Dermis microvascular lymphatic vessel endothelial cell (primary cell): ENCODE results near the gene GABBR2. TPM values are rescaled to one million over a fixed set of nuclear protein-coding genes. Genes with fewer than 3 reads are reported as not detected.
"Not testable (repeated sequence)": the region's sequence is repeated elsewhere in the genome, so short reads cannot be mapped to it uniquely, and the experiment has no call there.

ENCODE experiments used
- DNase-seq, 2 donors: peaks; one replicate each; pipeline versions ENCODE4 v3.0.0 to v3.0.0-alpha.2; 2010; ENCODE audit warnings: low read depth in 2 of 2
- total RNA-seq: library from RNA; depleted of rRNA; stranded (reverse); fragments of >200 nt; gene quantifications from 2 replicates; pipeline ENCODE4 v1.2.1, GENCODE V29; 2014

GABBR2 gene
- total RNA-seq, 1 donor from 2014 or later = 1.8 TPM

GRCh38 chr9:98686961-98687855 is 21.5 kb downstream of the GABBR2 start:
- DNase-seq = peak; percentile 15 to 47

DNA sequence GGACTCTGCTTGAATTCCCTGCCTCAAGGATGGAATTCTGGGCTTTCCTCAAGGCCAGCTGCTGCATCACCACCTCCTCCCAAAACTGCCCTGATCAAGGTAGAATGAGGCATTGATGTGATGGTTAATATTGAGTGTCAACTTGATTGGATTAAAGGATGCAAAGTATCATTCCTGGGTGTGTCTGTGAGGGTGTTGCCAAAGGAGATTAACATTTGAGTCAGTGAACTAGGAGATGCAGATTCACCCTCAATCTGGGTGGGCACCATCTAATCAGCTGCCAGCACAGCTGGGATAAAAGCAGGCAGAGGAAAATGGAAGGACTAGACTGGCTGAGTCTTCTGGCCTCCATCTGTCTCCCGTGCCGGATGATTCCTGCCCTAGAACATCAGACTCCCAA is 23.9 kb downstream of the GABBR2 start:
- not testable (repeated sequence) for DNase-seq

DNA sequence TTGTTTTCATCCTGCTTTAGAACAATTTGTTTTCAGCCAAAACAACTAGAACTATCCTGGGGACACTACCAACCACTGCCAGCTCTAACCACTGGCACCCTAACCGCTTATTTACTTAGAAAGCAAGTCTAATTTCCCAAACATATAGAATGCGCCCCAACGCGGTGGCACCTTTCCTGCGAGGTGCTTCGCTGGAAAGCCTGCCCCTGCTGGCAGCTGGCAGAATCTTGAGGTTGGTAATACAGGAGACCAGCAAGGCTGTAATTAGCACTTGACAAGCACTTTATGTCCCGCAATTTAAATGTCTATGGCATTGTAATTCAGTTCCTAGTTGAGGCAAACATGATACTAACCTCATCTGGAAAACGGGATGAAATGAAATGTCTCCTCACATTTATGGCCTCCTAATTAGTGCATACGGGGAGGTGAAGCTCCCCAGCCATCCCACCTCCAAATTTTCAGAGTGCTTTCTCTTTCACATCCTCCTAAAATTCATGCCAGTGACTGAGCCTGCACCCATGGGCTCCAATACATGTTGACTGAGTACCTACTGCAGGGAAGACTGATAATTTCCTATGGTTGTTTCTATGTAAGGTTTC is 30.4 kb downstream of the GABBR2 start:
- peak in 1 of 2 donors; percentile 22 for DNase-seq

DNA sequence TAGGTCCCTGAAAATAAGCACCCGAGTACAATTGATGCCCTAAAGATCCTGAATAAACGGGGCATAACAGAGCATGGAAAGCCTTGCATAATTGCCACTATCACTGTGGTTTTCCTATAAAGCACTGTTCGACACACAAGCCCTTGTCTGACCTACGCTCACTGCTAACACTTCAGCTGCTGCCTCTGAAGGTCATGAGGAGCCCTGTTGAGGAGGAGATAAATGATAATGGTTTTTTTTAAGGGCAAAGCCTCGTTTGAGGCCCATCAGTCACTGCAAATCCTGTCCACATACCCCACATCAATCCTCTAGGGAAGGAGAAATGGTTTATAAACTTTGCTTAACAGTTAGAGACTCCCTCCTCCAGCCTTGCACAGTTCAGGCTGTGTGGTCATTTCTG is 35.1 kb downstream of the GABBR2 start:
- DNase-seq = no peak

GRCh38 chr9:98667005-98667640 is 41.6 kb downstream of the GABBR2 start:
- DNase-seq = no peak

DNA sequence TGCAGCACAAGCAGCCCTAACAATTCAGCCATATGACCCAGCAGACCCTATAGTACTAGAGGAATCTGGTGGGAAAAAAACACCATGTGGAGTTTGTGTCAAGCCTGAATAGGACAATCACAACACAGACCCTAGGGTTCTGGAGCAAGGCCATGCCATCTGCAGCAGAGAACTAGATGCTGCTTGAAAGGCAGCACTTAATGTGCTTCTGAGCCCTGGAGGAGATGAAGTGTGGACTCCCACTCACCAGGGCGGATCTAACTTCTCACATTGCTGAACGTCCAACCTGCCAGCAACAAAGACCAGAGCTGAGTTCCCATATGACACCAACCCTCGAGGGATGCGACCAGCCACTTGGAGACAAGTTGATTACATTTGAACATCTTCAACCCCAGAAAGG is 43.2 kb downstream of the GABBR2 start:
- no peak for DNase-seq

GRCh38 chr9:98660541-98660940 is 48.2 kb downstream of the GABBR2 start:
- DNase-seq = no peak

GRCh38 chr9:98658951-98659351 is 49.8 kb downstream of the GABBR2 start:
- no peak for DNase-seq

DNA sequence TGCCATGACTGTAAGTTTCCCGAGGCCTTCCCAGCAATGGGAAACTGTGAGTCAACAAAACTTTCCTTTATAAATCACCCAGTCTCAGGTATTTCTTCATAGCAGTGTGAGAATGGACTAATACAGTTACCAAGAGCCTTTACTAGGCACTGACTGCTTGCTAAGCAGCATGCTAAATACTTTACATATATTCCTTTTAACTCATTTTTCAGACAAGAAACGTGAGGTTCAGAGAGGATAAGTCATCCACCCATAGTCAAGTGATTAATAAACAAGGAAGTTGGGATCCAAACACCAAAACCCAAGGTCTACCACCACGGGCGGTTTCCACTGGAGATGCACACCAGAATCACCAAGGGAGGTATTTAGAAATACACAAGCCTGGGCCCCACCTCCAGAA is 50.8 kb downstream of the GABBR2 start:
- DNase-seq = no peak

- no peak for DNase-seq
Observed at GRCh38 chr9:98656511-98656910, 52.2 kb downstream of the GABBR2 start.

- DNase-seq = not testable (repeated sequence)
Observed at GRCh38 chr9:98655428-98655827, 53.3 kb downstream of the GABBR2 start.

- DNase-seq = no peak
Observed at GRCh38 chr9:98654247-98654646, 54.5 kb downstream of the GABBR2 start.

GRCh38 chr9:98652741-98653140 is 56.0 kb downstream of the GABBR2 start:
- DNase-seq = no peak

- no peak for DNase-seq
Observed at GRCh38 chr9:98652302-98652701, 56.4 kb downstream of the GABBR2 start.

GRCh38 chr9:98647236-98647635 is 61.5 kb downstream of the GABBR2 start:
- DNase-seq = no peak

DNA sequence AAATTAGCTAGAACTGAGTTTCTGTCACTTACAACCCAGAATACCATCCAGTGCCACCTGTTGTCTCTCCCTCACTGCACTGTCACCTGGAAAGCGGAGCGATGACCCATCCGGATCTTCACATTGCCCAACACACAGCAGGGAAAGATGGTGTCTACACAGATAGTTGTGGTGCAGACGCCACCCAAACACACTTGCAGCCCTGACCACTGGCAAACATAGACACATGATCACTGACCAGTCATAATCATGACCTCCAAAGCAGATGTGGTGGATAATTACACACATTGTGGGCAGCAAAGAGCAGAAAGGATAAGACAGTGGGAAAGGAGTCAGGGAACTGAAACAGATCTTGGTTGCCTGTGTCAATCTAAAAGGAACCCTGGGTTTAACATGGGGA is 64.7 kb downstream of the GABBR2 start:
- DNase-seq = no peak

GRCh38 chr9:98642661-98643312 is 65.9 kb downstream of the GABBR2 start:
- no peak for DNase-seq

- no peak for DNase-seq
Observed at GRCh38 chr9:98641695-98642094, 67.0 kb downstream of the GABBR2 start.

GRCh38 chr9:98640394-98640793 is 68.3 kb downstream of the GABBR2 start:
- DNase-seq = no peak

DNA sequence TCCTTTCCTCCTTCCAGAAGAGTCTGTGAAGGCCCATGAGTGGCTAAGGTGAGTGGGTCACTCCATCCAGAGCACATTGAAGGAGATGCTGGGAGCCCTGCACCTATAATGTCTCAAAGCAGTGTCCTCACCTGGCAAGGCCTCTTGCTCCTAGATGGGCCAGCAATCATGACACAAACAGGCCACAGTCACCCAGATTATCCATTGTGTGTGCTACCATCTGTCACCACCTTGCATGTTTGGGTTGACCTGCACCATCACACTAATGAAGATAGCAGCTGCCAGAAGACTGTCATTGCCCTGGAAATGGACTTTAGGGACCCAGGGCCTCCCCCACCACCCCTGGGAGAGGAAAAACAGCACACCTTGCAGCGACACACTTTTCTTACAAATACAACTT is 69.6 kb downstream of the GABBR2 start:
- no peak for DNase-seq

- DNase-seq = no peak
Observed at GRCh38 chr9:98637381-98637780, 71.4 kb downstream of the GABBR2 start.

- no peak for DNase-seq
Observed at GRCh38 chr9:98635374-98635773, 73.4 kb downstream of the GABBR2 start.
